Measurements from ENCODE around the gene MTRF1.

The MTRF1 gene

GRCh38 chr13:41289463-41289881 lies 26.1 kb upstream of the MTRF1 start:
- Histone ChIP-seq H3K27ac (replicated peaks) (no peak overlapping the region), H3K4me3 (replicated peaks; ENCODE audit: insufficient read depth, low read length) (no peak overlapping the region), H3K27me3 (ENCODE audit: insufficient read depth, poor library complexity, severe bottlenecking) (peaks cover 8% of the 10 kb centered on the region)
- TF ChIP-seq GABPA (IDR thresholded peaks at IDR 0.05; ENCODE audit: low read depth) (0 out of 2 replicates have a peak, but pooled peaks have one; percentile 14), POLR2AphosphoS5 (IDR thresholded peaks at IDR 0.05; ENCODE audit: low read depth) (peak; percentile 74), SPI1 (IDR thresholded peaks at IDR 0.05; ENCODE audit: borderline replicate concordance, low read depth) (no peak), CTCF (IDR thresholded peaks at IDR 0.05; ENCODE audit: insufficient read depth, low read length) (no peak)
- TF ChIP-seq, protein P1, sequence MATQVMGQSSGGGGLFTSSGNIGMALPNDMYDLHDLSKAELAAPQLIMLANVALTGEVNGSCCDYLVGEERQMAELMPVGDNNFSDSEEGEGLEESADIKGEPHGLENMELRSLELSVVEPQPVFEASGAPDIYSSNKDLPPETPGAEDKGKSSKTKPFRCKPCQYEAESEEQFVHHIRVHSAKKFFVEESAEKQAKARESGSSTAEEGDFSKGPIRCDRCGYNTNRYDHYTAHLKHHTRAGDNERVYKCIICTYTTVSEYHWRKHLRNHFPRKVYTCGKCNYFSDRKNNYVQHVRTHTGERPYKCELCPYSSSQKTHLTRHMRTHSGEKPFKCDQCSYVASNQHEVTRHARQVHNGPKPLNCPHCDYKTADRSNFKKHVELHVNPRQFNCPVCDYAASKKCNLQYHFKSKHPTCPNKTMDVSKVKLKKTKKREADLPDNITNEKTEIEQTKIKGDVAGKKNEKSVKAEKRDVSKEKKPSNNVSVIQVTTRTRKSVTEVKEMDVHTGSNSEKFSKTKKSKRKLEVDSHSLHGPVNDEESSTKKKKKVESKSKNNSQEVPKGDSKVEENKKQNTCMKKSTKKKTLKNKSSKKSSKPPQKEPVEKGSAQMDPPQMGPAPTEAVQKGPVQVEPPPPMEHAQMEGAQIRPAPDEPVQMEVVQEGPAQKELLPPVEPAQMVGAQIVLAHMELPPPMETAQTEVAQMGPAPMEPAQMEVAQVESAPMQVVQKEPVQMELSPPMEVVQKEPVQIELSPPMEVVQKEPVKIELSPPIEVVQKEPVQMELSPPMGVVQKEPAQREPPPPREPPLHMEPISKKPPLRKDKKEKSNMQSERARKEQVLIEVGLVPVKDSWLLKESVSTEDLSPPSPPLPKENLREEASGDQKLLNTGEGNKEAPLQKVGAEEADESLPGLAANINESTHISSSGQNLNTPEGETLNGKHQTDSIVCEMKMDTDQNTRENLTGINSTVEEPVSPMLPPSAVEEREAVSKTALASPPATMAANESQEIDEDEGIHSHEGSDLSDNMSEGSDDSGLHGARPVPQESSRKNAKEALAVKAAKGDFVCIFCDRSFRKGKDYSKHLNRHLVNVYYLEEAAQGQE (IDR thresholded peaks at IDR 0.05; ENCODE audit: insufficient replicate concordance, low read depth): no peak
- peak; percentile 63 to 94 for DNase-seq (ENCODE audit: low read depth in 1 of 2, low spot score in 1 of 2)

DNA sequence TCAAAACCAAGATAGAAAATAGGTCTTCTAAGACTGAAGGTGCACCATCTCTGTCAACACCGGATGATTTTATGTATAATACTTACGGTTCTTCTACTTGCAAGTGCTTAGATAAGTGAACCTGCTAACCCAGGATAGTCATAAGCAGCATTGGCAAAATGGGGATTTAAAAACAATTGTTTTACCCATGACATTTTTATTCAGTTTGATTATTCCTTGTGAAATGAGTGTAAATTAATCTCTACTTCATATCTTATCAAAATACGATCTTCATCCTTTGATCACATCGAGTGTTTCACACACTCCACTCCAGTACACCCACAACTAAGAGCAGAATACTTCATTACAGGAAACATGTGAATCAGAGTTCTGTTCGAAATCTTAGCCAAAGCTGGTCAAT lies 23.0 kb upstream of the MTRF1 start:
- DNase-seq (ENCODE audit: low read depth in 1 of 2, low spot score in 1 of 2): no peak
- no peak overlapping the region for H3K4me3 ChIP-seq (replicated peaks; ENCODE audit: insufficient read depth, low read length)
- TF ChIP-seq SPI1 (IDR thresholded peaks at IDR 0.05; ENCODE audit: borderline replicate concordance, low read depth) (no peak), CTCF (IDR thresholded peaks at IDR 0.05; ENCODE audit: insufficient read depth, low read length) (no peak), GABPA (IDR thresholded peaks at IDR 0.05; ENCODE audit: low read depth) (no peak), POLR2AphosphoS5 (IDR thresholded peaks at IDR 0.05; ENCODE audit: low read depth) (no peak)
- TF ChIP-seq, protein P1 (IDR thresholded peaks at IDR 0.05; ENCODE audit: insufficient replicate concordance, low read depth): no peak
- H3K27ac ChIP-seq (replicated peaks): no peak overlapping the region
- H3K27me3 ChIP-seq (ENCODE audit: insufficient read depth, poor library complexity, severe bottlenecking): peaks cover 8% of the 10 kb centered on the region

GRCh38 chr13:41284512-41285288 lies 21.3 kb upstream of the MTRF1 start:
- no peak overlapping the region for H3K4me3 ChIP-seq (replicated peaks; ENCODE audit: insufficient read depth, low read length)
- no peak overlapping the region for H3K27ac ChIP-seq (replicated peaks)
- TF ChIP-seq, protein P1 (IDR thresholded peaks at IDR 0.05; ENCODE audit: insufficient replicate concordance, low read depth): no peak
- DNase-seq (ENCODE audit: low read depth in 1 of 2, low spot score in 1 of 2): no peak
- H3K27me3 ChIP-seq (ENCODE audit: insufficient read depth, poor library complexity, severe bottlenecking): peaks cover 8% of the 10 kb centered on the region
